DOHH2 (cell line): Measurements from ENCODE around the gene MATK.

ENCODE experiments used
- H3F3A ChIP-seq: fragments of 200-600 bp; sonication (generic), shearing (Covaris generic); 2 replicates; pipeline ENCODE4 v1.6.0; 2016; ENCODE audit warnings: antibody characterized with exemption, mild to moderate bottlenecking; ENCODE audit not compliant: control insufficient read depth, insufficient read depth
- H3K27ac ChIP-seq: fragments of 200-600 bp; sonication (generic); 2 replicates; pipeline ENCODE4 v1.5.1; 2014; ENCODE audit warnings: low read depth, mild to moderate bottlenecking, low read length, moderate library complexity
- H3K27me3 ChIP-seq: fragments of 200-600 bp; sonication (generic); 2 replicates; pipeline ENCODE4 v1.6.1; 2014; ENCODE audit warnings: mild to moderate bottlenecking, low read length, mixed read lengths; ENCODE audit not compliant: control insufficient read depth
- H3K36me3 ChIP-seq: fragments of 200-600 bp; sonication (generic); 2 replicates; pipeline ENCODE4 v1.6.1; 2014; ENCODE audit warnings: mild to moderate bottlenecking, low read length, moderate library complexity, mixed read lengths; ENCODE audit not compliant: control insufficient read depth
- H3K4me1 ChIP-seq: fragments of 200-600 bp; sonication (generic); 2 replicates; pipeline ENCODE4 v1.6.1; 2014; ENCODE audit warnings: mild to moderate bottlenecking, low read length, mixed read lengths; ENCODE audit not compliant: control insufficient read depth
- H3K4me2 ChIP-seq: fragments of 200-600 bp; sonication (generic); 2 replicates; pipeline ENCODE4 v1.6.0; 2014; ENCODE audit warnings: mild to moderate bottlenecking, low read length, moderate library complexity
- H3K4me3 ChIP-seq: fragments of 200-600 bp; sonication (generic); 2 replicates; pipeline ENCODE4 v1.5.1; 2014; ENCODE audit warnings: mild to moderate bottlenecking, low read length, mixed read lengths
- H3K79me2 ChIP-seq: fragments of 200-600 bp; sonication (generic); 2 replicates; pipeline ENCODE4 v1.6.1; 2014; ENCODE audit warnings: mild to moderate bottlenecking, low read length, mixed read lengths; ENCODE audit not compliant: control insufficient read depth
- H3K9me2 ChIP-seq: fragments of 200-600 bp; sonication (generic); replicated peaks from 2 replicates; pipeline ENCODE4 v1.6.1; 2014; ENCODE audit warnings: mild to moderate bottlenecking, low read length, mixed read lengths; ENCODE audit not compliant: control insufficient read depth
- H3K9me3 ChIP-seq: fragments of 200-600 bp; sonication (generic); 2 replicates; pipeline ENCODE4 v1.6.1; 2014; ENCODE audit warnings: antibody characterized with exemption, low read length, mixed read lengths; ENCODE audit not compliant: control insufficient read depth, insufficient read depth
- H4K20me1 ChIP-seq: fragments of 200-600 bp; sonication (generic); 2 replicates; pipeline ENCODE4 v1.6.0; 2014; ENCODE audit warnings: low read depth, mild to moderate bottlenecking, antibody characterized with exemption, low read length, moderate library complexity; ENCODE audit not compliant: control insufficient read depth, insufficient read depth
- EZH2phosphoT487 ChIP-seq: fragments of 200-600 bp; sonication (generic); IDR thresholded peaks from 2 replicates; pipeline ENCODE4 v1.6.1; 2017; ENCODE audit warnings: borderline replicate concordance, mild to moderate bottlenecking, antibody characterized with exemption, low read length, moderate library complexity, mixed read lengths
- TF ChIP-seq, protein P1 (sequence below): fragments of 200-600 bp; sonication (generic); IDR thresholded peaks from one replicate; pipeline ENCODE4 v1.5.1; 2014; ENCODE audit warnings: antibody characterized with exemption, mild to moderate bottlenecking, low read depth, low read length; ENCODE audit not compliant: poor library complexity, severe bottlenecking

The MATK gene

DNA sequence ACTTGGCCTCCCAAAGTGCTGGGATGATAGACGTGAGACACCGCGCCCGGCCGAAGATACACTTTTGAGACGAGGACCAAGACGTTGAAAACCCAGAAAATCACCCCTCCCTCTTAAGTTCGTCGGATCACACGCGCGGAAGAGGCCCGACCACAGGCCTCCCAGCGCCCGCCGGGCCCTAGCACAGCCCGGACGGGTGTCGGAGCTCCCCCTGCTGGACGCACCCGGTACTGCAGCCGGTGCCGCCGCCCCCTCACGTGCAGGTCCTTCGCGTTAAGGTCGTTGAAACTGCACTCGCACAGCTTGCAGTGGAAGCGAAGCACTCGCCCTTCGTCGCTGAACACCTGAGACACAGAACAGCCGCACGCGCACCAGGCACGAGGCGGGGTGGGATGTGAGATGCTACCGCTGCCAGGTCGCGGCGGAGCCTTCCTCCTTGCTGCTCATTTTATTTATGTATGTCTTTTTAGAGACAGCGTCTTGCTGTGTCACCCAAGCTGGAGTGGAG lies 35.7 kb upstream of the MATK start:
- H3K79me2 ChIP-seq = no peaks in the 10 kb centered on the region
- no peak for TF ChIP-seq EZH2phosphoT487
- TF ChIP-seq, protein P1, sequence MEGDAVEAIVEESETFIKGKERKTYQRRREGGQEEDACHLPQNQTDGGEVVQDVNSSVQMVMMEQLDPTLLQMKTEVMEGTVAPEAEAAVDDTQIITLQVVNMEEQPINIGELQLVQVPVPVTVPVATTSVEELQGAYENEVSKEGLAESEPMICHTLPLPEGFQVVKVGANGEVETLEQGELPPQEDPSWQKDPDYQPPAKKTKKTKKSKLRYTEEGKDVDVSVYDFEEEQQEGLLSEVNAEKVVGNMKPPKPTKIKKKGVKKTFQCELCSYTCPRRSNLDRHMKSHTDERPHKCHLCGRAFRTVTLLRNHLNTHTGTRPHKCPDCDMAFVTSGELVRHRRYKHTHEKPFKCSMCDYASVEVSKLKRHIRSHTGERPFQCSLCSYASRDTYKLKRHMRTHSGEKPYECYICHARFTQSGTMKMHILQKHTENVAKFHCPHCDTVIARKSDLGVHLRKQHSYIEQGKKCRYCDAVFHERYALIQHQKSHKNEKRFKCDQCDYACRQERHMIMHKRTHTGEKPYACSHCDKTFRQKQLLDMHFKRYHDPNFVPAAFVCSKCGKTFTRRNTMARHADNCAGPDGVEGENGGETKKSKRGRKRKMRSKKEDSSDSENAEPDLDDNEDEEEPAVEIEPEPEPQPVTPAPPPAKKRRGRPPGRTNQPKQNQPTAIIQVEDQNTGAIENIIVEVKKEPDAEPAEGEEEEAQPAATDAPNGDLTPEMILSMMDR = peak; percentile 99
- no peak overlapping the region for H3K27ac ChIP-seq
- H3K4me1 ChIP-seq = no peaks in the 10 kb centered on the region
- H3K9me2 ChIP-seq = no peaks in the 10 kb centered on the region
- H3K36me3 ChIP-seq = no peaks in the 10 kb centered on the region
- H3K9me3 ChIP-seq = no peaks in the 10 kb centered on the region
- H4K20me1 ChIP-seq = no peaks in the 10 kb centered on the region
- H3K4me3 ChIP-seq = no peak overlapping the region
- H3F3A ChIP-seq = no peaks in the 10 kb centered on the region
- no peak overlapping the region for H3K4me2 ChIP-seq
- H3K27me3 ChIP-seq = 0 out of 2 replicates have a peak, but pooled peaks cover 3% of the 10 kb centered on the region

DNA sequence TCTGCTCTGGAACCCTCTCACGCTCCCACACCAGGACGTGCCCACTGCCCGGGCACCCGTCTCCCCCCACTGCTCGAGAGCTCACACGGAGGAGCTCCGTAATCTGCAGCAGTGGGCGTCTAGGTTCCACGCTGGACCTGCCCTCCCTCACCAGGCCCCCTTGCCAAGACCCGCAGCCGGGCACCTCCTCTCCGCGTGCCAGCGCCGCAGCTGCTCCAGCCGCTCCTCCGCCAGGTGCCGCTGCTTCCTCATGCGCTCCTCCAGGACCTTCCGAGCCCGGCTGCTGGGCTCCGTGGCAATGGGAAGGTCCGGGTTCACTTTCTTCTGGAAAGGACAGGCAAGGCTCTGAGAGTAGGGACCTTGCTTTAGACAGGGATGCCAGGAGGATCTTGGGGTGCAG lies 35.0 kb upstream of the MATK start:
- no peak overlapping the region for H3K4me3 ChIP-seq
- H3K9me3 ChIP-seq = no peaks in the 10 kb centered on the region
- H4K20me1 ChIP-seq = no peaks in the 10 kb centered on the region
- 0 out of 2 replicates have a peak, but pooled peaks cover 3% of the 10 kb centered on the region for H3K27me3 ChIP-seq
- no peaks in the 10 kb centered on the region for H3K9me2 ChIP-seq
- no peaks in the 10 kb centered on the region for H3K36me3 ChIP-seq
- TF ChIP-seq, protein P1 = no peak
- TF ChIP-seq EZH2phosphoT487 = no peak
- no peaks in the 10 kb centered on the region for H3K79me2 ChIP-seq
- H3F3A ChIP-seq = no peaks in the 10 kb centered on the region
- H3K4me1 ChIP-seq = no peaks in the 10 kb centered on the region
- no peak overlapping the region for H3K27ac ChIP-seq
- H3K4me2 ChIP-seq = no peak overlapping the region

DNA sequence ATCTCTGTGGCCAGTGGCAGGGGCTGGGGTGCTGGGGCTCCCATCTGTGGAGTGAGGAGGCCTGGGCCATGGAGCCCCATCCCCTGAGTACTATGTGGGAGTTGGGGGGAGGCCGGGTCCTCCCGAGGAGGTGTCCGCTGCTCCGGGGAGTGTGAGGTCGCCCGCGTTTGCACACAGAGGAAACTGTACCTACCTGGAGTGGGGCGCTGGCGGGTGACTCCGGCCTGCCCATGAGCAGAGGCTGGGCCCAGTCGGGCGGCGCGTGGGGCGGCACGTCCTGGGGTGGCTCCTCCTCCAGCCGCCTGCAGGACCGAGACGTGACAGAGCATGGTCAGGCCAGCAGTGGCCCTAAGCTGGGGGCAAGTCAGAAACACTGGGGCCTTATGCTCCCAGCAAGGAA lies 33.8 kb upstream of the MATK start:
- Histone ChIP-seq H4K20me1 (no peaks in the 10 kb centered on the region), H3K36me3 (no peaks in the 10 kb centered on the region), H3F3A (no peaks in the 10 kb centered on the region), H3K9me3 (no peaks in the 10 kb centered on the region), H3K9me2 (no peaks in the 10 kb centered on the region), H3K27ac (no peak overlapping the region), H3K4me2 (no peak overlapping the region), H3K27me3 (0 out of 2 replicates have a peak, but pooled peaks cover 3% of the 10 kb centered on the region), H3K4me3 (no peak overlapping the region), H3K4me1 (no peaks in the 10 kb centered on the region), H3K79me2 (no peaks in the 10 kb centered on the region)
- TF ChIP-seq, protein P1 = no peak
- no peak for TF ChIP-seq EZH2phosphoT487
